ENCODE measurements around the gene STAT4.

Gene STAT4

GRCh38 chr2:190987938-190988337, 162.9 kb downstream of the STAT4 start:
- DNase-seq: no peak

- no peak for DNase-seq
These were observed 163.7 kb downstream of the STAT4 start for GRCh38 chr2:190987116-190987515.

- no peak for DNase-seq
These were observed 164.4 kb downstream of the STAT4 start for GRCh38 chr2:190986221-190986953.

- DNase-seq: no peak
These were observed 166.2 kb downstream of the STAT4 start for GRCh38 chr2:190984595-190984994.

GRCh38 chr2:190982262-190983034, 168.3 kb downstream of the STAT4 start:
- DNase-seq: no peak

GRCh38 chr2:190981733-190982132, 169.1 kb downstream of the STAT4 start:
- no peak for DNase-seq

GRCh38 chr2:190981333-190981732, 169.5 kb downstream of the STAT4 start:
- DNase-seq: no peak

- no peak for DNase-seq
These were observed 170.1 kb downstream of the STAT4 start for GRCh38 chr2:190980630-190981209.

- no peak for DNase-seq
These were observed 170.7 kb downstream of the STAT4 start for GRCh38 chr2:190979906-190980629.

Measured in activated effector memory CD4-positive, alpha-beta T cell treated with anti-CD3 and anti-CD28 coated beads, Interleukin-2, amount 50 U/mL, for 16 hours (primary cell).